Measurements from ENCODE around the gene EOLA1.
"Not testable (repeated sequence)": the region's sequence is repeated elsewhere in the genome, so short reads cannot be mapped to it uniquely, and the experiment has no call there.

EOLA1 gene

GRCh38 chrX:149497626-149498025, 43.2 kb upstream of the EOLA1 start:
- no peak overlapping the region for H3K4me3 ChIP-seq (ENCODE audit: low read depth, low read length)
- TF ChIP-seq, protein P1, sequence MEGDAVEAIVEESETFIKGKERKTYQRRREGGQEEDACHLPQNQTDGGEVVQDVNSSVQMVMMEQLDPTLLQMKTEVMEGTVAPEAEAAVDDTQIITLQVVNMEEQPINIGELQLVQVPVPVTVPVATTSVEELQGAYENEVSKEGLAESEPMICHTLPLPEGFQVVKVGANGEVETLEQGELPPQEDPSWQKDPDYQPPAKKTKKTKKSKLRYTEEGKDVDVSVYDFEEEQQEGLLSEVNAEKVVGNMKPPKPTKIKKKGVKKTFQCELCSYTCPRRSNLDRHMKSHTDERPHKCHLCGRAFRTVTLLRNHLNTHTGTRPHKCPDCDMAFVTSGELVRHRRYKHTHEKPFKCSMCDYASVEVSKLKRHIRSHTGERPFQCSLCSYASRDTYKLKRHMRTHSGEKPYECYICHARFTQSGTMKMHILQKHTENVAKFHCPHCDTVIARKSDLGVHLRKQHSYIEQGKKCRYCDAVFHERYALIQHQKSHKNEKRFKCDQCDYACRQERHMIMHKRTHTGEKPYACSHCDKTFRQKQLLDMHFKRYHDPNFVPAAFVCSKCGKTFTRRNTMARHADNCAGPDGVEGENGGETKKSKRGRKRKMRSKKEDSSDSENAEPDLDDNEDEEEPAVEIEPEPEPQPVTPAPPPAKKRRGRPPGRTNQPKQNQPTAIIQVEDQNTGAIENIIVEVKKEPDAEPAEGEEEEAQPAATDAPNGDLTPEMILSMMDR (IDR thresholded peaks at IDR 0.05; ENCODE audit: borderline replicate concordance, insufficient read depth, low read depth, low read length), result no peak

GRCh38 chrX:149498767-149499166, 42.0 kb upstream of the EOLA1 start:
- TF ChIP-seq, protein P1 (IDR thresholded peaks at IDR 0.05; ENCODE audit: borderline replicate concordance, insufficient read depth, low read depth, low read length), result no peak

DNA sequence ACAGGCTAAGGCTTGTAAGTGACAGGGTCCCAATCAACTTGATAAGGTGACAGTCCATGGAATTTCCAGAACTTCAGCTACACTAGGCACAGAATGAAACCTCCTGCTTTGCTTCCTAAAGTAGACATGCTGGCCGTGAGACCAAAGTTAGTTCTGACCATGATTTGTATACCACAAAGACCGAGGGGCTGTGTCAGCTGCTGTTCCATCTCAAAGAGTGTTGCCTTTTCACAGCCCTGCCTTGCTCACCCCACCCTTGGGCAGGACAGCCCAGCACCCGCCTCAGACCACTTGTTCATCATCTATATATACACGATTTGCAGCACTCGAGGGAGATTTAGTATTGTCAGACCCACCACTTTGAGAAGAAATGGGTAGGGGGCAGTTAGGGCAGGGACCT, 41.0 kb upstream of the EOLA1 start:
- TF ChIP-seq, protein P1 (IDR thresholded peaks at IDR 0.05; ENCODE audit: borderline replicate concordance, insufficient read depth, low read depth, low read length), result no peak
- H3K4me3 ChIP-seq (ENCODE audit: low read depth, low read length), result no peak overlapping the region

More at GRCh38 chrX:149498767-149499166, 42.0 kb upstream of the EOLA1 start:
- H3K4me3 ChIP-seq (ENCODE audit: low read depth, low read length), result no peak overlapping the region

- not testable (repeated sequence) for H3K4me3 ChIP-seq (ENCODE audit: low read depth, low read length)
These were observed 37.9 kb upstream of the EOLA1 start for GRCh38 chrX:149502923-149503322.

DNA sequence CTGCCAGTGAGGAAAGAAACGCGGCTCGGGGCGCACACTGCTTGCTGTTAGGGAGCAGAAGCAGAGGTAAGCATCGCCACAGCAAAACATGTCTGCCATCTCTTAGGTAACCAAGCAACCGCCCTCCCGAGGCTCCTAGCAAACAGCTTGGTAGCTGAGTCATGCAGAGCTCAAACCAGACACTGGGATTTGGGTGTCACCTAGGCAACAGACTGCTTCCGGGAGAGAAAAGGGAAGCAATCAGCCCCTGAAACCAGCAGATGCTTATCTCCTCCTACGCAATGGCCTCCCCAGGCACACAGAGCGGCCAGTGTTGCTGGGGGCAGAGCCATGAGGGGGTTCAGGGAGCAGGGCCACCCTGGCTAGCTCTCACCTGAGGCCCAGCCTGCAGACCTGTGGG, 37.4 kb upstream of the EOLA1 start:
- not testable (repeated sequence) for H3K4me3 ChIP-seq (ENCODE audit: low read depth, low read length)

GRCh38 chrX:149504226-149504914, 36.4 kb upstream of the EOLA1 start:
- TF ChIP-seq, protein P1 (IDR thresholded peaks at IDR 0.05; ENCODE audit: borderline replicate concordance, insufficient read depth, low read depth, low read length), result peak; percentile 64; the same call in 1 of the 2 replicates
- H3K4me3 ChIP-seq (ENCODE audit: low read depth, low read length), result peak overlapping the region; percentile 77

GRCh38 chrX:149504915-149505651, 35.7 kb upstream of the EOLA1 start, which contains the start of gene IDS:
TSS of gene IDS (minus strand) at chrX:149505306. CDS start at chrX:149505137, 169 bp downstream.
- TF ChIP-seq, protein P1 (IDR thresholded peaks at IDR 0.05; ENCODE audit: borderline replicate concordance, insufficient read depth, low read depth, low read length), result no peak
- peak within 1 kb of the TSS; percentile 77 for H3K4me3 ChIP-seq (ENCODE audit: low read depth, low read length)

- TF ChIP-seq, protein P1 (IDR thresholded peaks at IDR 0.05; ENCODE audit: borderline replicate concordance, insufficient read depth, low read depth, low read length), result no peak
- no peak overlapping the region for H3K4me3 ChIP-seq (ENCODE audit: low read depth, low read length)
These were observed 35.1 kb upstream of the EOLA1 start for GRCh38 chrX:149505671-149506070.
